Measurements from ENCODE around the gene LAIR1. TPM values are rescaled to one million over a fixed set of nuclear protein-coding genes. Genes with fewer than 3 reads are reported as not detected.
"Not testable (repeated sequence)": the region's sequence is repeated elsewhere in the genome, so short reads cannot be mapped to it uniquely, and the experiment has no call there.

Gene LAIR1
- total and polyA plus RNA-seq, 2 donors = 11.8 to 21.3 TPM

DNA sequence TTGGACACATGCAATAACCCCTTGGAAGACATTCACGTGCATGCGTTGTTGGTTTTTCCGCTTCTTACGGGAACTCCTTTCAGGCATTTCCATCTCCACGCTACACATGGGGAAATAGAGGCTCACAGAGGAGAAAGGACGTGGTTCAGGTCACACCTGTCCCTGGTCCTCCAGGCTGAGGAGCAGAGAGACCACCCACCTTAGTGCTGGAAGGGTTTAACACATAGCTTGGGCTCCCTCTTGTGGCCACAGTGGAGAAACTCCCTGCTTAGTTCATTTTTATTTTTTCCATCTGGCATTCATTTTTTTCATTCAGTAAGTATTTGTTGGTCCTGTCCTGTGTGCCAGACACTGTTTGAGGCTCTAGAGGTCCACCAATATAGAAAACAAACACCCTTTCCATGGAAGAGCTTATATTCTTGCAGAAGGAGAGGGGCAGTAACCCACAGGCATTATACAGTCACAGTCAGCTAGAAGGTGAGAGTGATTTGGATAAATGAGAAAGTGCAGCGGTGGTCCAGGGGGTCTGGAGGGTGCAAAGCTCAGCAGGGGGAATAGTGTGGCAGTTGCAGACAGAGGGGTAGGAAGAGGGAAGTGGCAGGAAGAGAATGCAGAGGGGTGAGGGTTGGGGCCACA, 26.3 kb upstream of the LAIR1 start:
- Histone ChIP-seq H3K4me1 (ENCODE audit: insufficient read depth) (no peaks in the 10 kb centered on the region), H3K4me3 (ENCODE audit: low read depth, low read length) (no peak overlapping the region), H3K27ac (ENCODE audit: low read depth) (no peak overlapping the region), H3K36me3 (ENCODE audit: insufficient read depth) (no peaks in the 10 kb centered on the region)
- peak; percentile 43 for DNase-seq (ENCODE audit: extremely low spot score)
- 24% methylated on average over 7 of the region's 7 CpGs for WGBS

DNA sequence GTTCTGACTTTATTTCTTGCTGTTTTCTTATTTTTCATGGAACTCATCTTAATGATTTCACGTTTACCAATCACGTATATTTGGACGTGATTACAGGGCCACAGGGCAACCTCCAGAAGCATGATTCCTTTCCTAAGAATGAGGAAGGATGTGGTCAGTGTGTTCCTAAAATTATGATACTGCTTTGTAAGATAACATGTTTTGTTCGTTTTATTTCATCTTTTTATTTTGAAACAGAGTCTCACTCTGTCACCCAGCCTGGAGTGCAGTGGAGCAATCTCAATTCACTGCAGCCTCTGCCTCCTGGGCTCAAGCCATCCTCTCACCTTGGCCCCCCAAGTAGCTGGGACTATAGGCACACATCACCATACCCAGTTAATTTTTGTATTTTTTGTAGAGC, 24.8 kb upstream of the LAIR1 start:
- Histone ChIP-seq H3K4me1 (ENCODE audit: insufficient read depth) (no peaks in the 10 kb centered on the region), H3K27ac (ENCODE audit: low read depth) (no peak overlapping the region), H3K4me3 (ENCODE audit: low read depth, low read length) (no peak overlapping the region), H3K36me3 (ENCODE audit: insufficient read depth) (no peaks in the 10 kb centered on the region)
- DNase-seq (ENCODE audit: extremely low spot score) = no peak
- 60% methylated on average over 4 of the region's 4 CpGs for WGBS

DNA sequence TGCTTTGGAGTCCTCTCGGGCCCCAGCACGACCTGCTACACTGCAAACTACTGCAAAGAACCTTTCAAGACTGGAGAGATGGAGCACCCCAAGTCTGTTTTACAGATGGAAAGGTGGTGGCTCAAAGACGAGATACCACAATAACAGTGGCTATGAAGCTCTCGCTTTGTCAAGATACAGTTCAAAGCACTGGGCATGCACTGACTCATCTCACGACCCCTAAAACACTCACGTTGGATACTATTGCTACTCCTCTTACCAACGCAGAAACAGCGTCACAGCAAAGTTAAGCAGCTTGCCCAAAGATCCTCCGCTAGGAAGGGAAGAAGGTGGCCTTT, 24.0 kb upstream of the LAIR1 start:
- Histone ChIP-seq H3K4me3 (ENCODE audit: low read depth, low read length) (no peak overlapping the region), H3K27ac (ENCODE audit: low read depth) (no peak overlapping the region), H3K4me1 (ENCODE audit: insufficient read depth) (no peaks in the 10 kb centered on the region), H3K36me3 (ENCODE audit: insufficient read depth) (no peaks in the 10 kb centered on the region)
- DNase-seq (ENCODE audit: extremely low spot score) = no peak
- WGBS = 41% methylated on average over 9 of the region's 9 CpGs

DNA sequence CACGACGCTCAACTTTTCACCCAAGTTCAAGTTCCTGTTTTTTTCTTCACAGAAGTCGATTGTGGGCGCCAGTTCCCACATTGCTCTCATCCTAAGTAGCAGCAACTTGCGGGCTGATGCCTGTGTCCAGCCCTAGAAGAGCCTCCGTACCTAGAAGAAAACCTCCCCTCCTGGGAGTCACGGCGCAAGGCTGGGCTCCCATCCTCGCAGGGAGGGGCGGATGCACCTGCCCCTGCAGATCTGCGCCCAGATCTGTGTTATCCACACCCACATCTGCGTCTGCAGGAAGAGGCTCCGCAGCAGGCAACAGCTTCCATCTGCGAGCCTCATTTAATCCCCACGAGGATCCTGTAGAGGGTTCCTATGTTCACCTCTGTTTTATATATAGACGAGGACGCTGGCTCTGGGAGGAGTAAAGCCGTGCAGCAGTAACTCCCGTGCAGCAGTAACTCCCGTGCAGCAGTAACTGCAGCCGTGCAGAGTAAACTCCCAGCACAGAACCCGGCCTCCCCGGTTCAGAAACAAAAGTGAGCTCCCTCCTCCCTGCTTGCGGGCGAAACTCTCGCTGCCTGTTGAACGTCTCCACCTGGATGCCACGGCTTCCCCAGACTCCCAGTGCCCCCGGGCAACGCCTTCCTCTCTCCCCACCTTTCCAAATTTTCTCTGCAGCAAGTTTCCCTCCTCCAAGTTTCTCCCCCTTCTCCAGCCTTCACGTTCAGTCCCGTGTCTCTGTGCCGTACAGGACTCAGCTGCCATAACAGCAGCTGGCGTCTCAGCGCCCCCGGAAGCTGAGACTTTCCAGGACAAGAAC, 23.5 kb upstream of the LAIR1 start:
- H3K36me3 ChIP-seq (ENCODE audit: insufficient read depth) = no peaks in the 10 kb centered on the region
- DNase-seq (ENCODE audit: extremely low spot score) = no peak
- H3K4me1 ChIP-seq (ENCODE audit: insufficient read depth) = no peaks in the 10 kb centered on the region
- WGBS = 5% methylated on average over 36 of the region's 36 CpGs
- peak overlapping the region; percentile 10 for H3K4me3 ChIP-seq (ENCODE audit: low read depth, low read length)
- no peak overlapping the region for H3K27ac ChIP-seq (ENCODE audit: low read depth)

DNA sequence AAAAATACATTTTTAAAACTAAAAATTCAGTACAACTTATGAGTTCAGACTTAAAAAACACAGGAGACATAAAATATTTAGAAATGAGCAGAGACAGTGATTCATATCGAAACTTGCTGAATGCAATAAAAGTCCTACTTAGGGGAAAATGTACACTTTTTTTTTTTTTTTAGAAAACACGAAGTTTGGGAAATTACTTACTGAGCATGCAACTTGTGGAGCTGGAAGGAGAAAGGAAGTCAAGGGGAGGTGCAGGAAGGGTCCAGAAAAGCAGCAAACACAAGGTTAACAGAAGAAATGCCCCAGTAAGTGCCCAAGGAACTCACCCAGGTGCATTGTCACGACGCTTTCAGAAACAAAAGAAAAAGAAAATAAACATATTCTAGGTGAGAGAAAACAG, 18.6 kb upstream of the LAIR1 start:
- no peak overlapping the region for H3K4me3 ChIP-seq (ENCODE audit: low read depth, low read length)
- 64% methylated on average over 4 of the region's 4 CpGs for WGBS
- no peaks in the 10 kb centered on the region for H3K36me3 ChIP-seq (ENCODE audit: insufficient read depth)
- no peak overlapping the region for H3K27ac ChIP-seq (ENCODE audit: low read depth)
- no peaks in the 10 kb centered on the region for H3K4me1 ChIP-seq (ENCODE audit: insufficient read depth)
- DNase-seq (ENCODE audit: extremely low spot score) = no peak

DNA sequence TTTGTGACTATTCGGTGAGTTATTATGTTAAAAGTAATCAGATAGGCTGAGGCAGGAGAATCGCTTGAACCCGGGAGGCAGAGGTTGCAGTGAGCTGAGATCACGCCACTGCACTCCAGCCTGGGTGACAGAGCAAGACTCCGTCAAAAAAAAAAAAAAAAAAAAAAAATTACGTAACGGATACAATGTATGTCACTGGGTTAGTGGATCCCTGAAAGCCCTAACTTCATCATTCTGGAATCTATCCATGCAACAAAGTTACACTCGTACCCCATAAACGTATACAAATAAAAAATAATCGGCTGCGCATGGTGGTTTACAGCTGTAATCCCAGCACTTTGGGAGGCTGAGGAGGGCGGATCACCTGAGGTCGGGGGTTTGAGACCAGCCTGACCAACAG, 17.3 kb upstream of the LAIR1 start:
- 84% methylated on average over 13 of the region's 13 CpGs for WGBS
- not testable (repeated sequence) for H3K4me1 ChIP-seq (ENCODE audit: insufficient read depth); H3K27ac ChIP-seq (ENCODE audit: low read depth); DNase-seq (ENCODE audit: extremely low spot score); H3K4me3 ChIP-seq (ENCODE audit: low read depth, low read length); H3K36me3 ChIP-seq (ENCODE audit: insufficient read depth)

DNA sequence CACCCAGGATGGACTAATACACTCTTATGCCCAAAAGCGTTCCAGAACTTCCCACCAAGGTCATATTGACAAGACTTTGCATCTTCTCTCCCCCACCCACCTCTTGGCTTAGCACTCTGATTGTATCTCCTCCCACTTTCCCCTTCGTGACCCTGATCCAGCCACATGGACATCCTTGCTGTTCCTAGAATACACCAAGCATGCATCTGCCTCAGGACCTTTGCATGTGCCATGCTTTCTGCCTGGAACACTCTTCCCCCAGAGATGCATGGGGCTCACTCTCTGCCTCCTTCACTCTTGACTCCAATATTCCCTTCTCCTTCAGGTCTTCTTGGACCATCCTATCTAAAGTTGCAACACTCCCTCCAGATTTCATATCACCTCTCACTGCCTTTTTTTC, 16.2 kb upstream of the LAIR1 start:
- Histone ChIP-seq H3K27ac (ENCODE audit: low read depth) (no peak overlapping the region), H3K4me3 (ENCODE audit: low read depth, low read length) (no peak overlapping the region), H3K4me1 (ENCODE audit: insufficient read depth) (no peaks in the 10 kb centered on the region), H3K36me3 (ENCODE audit: insufficient read depth) (no peaks in the 10 kb centered on the region)
- WGBS = 71% methylated on average over 2 of the region's 2 CpGs
- DNase-seq (ENCODE audit: extremely low spot score) = no peak

DNA sequence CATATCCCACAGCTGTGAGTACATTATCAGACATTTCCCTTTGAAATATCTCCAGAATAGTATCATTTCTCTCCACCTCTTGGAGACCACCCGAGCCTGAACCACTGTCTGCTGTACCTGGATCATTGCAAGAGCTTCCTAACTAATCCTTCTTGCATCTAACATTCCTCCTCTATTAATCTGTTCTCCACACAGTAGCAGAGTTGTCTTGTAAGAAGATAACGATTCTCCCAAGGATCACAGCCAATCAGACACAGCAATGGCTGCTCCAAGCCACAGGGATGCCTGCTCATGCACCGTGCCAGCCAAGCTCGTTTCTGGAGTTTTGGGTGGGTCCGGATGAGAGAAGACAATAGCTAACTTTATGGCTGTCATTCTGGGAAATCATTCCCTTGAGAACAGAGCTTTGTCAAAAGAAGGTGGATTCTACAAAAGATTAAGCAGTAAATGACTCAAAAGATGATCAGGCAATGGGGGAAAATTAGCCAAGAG, 14.5 kb upstream of the LAIR1 start:
- no peak for DNase-seq (ENCODE audit: extremely low spot score)
- Histone ChIP-seq H3K36me3 (ENCODE audit: insufficient read depth) (no peaks in the 10 kb centered on the region), H3K4me3 (ENCODE audit: low read depth, low read length) (no peak overlapping the region), H3K27ac (ENCODE audit: low read depth) (no peak overlapping the region), H3K4me1 (ENCODE audit: insufficient read depth) (no peaks in the 10 kb centered on the region)
- 70% methylated on average over 5 of the region's 5 CpGs for WGBS

DNA sequence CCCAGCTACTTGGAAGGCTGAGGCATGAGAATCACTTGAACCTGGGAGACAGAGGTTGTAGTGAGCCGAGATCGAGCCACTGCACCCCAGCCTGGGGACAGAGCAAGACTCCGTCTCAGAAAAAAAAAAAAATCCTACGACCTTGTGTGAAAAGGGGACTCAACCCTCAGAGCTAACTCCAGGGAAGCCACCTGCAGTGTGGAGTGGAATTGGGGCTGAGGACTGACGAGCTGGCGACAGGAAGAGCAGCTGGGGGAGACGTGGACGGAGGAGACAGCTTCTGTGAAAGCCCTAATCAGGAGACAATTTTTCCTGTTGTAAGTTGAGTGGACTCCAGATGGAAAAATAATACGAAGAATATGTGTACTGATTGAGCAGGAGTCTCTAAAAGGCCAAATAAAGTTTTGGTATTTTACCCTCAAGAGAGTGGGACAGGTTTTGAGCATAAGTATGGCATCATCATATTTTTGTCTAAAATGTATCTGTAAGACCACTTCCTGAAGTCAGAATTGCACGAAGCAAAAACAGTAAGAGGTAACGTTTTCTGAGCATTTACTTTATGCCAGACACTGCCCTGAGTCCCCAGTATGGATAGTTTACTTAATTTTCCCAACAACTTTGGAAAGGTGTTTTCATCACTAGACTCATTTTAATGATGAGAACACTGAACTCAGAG, 12.0 kb upstream of the LAIR1 start:
- no peaks in the 10 kb centered on the region for H3K36me3 ChIP-seq (ENCODE audit: insufficient read depth)
- no peak for DNase-seq (ENCODE audit: extremely low spot score)
- no peaks in the 10 kb centered on the region for H3K4me1 ChIP-seq (ENCODE audit: insufficient read depth)
- H3K27ac ChIP-seq (ENCODE audit: low read depth) = no peak overlapping the region
- no peak overlapping the region for H3K4me3 ChIP-seq (ENCODE audit: low read depth, low read length)
- WGBS = 64% methylated on average over 11 of the region's 11 CpGs

DNA sequence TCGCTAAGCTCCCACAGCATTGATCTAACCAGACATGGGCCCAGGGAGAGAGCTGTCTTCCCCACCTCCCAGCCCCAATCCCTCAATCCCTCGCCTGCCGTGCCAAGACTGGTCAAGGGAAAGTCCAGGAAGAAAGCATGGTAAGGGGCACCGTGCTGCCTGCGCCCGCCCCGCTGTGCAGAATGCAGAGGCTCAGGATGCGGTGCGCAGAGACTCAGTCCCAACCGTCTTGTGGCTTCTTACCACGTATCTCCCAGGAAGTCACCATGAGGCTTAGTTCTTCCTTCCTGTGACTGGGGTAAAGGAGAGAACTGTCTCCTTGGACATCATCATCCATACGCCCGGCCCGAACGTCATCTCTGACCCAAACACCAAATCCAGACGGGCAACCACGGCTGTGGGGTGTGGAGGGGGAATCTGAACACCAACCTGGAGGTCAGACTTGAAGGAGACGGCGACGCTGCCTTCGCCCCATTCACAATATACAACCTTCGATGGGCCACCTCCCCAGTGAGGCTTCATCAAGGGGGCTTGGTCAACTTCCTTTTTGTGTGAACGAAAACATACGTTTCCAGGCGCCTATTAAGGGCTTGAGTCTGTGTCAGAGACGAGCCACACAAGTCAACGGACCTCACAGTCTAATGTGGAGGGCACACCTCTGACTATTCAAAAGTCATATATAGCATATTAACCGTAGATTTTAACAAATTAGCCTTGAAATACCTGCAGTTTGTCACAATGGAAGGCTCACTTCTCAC, 10.6 kb upstream of the LAIR1 start:
- H3K36me3 ChIP-seq (ENCODE audit: insufficient read depth); H3K4me3 ChIP-seq (ENCODE audit: low read depth, low read length); DNase-seq (ENCODE audit: extremely low spot score); H3K4me1 ChIP-seq (ENCODE audit: insufficient read depth); H3K27ac ChIP-seq (ENCODE audit: low read depth): not testable (repeated sequence)
- 77% methylated on average over 28 of the region's 28 CpGs for WGBS

DNA sequence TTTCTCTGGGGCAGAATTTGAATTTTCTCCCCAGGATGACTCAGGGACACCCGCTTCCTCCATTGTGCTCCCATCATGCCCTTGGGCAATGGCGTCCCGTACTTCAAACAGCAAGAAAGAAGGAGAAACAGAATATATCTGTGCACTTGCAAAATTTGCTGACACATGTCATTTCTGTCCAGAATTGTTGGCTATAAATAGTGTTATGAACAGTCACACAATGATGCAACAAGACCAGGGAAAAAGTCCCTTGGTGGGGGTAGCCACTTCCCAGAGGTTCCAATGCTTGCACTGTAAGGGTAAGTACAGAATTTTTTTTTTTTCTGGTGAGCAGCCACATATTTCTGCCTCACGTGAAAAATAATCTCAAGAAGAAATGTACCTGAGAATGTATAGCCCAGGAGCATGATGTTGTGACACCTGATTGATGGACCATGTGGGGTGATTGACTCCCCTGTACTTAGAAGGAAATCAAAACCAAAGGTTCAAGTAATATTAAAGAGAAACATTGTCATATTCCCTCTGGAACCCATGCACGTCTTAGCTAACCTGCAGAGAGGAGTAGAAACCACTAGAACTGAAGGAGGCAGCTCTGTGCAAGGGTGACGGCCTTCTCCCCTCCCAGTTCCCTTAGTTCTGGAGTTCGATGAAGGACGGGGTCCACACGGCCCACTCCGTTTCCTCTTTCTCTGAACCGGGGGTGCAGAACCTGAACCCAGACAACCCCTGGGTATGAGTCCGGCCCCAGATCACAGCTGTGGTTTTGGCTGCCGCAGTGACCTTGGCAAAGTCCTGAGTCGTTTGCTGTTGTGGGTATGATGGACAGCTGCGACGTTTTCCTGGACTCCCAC, 9.3 kb upstream of the LAIR1 start:
- no peak for DNase-seq (ENCODE audit: extremely low spot score)
- Histone ChIP-seq H3K27ac (ENCODE audit: low read depth) (no peak overlapping the region), H3K4me1 (ENCODE audit: insufficient read depth) (no peaks in the 10 kb centered on the region), H3K36me3 (ENCODE audit: insufficient read depth) (no peaks in the 10 kb centered on the region), H3K4me3 (ENCODE audit: low read depth, low read length) (no peak overlapping the region)
- 76% methylated on average over 16 of the region's 16 CpGs for WGBS

DNA sequence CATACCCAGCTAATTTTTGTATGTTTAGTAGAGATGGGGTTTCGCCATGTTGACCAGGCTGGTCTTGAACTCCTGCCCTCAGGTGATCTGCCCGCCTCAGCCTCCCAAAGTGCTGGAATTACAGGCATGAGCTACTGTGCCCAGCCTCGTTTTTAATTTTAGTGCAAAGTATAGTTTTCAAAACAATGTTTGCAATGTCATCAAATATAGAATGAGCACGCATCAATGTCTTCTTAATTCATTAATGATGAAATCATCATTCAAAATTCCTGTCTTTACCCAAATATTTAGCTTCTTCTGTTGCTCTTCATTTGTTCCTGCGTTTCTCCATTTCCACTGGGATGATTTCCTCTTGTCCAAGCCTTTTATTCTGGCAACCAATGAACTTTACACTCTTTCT, 6.7 kb upstream of the LAIR1 start:
- not testable (repeated sequence) for H3K4me3 ChIP-seq (ENCODE audit: low read depth, low read length); DNase-seq (ENCODE audit: extremely low spot score); H3K27ac ChIP-seq (ENCODE audit: low read depth); H3K36me3 ChIP-seq (ENCODE audit: insufficient read depth); H3K4me1 ChIP-seq (ENCODE audit: insufficient read depth)
- 72% methylated on average over 5 of the region's 5 CpGs for WGBS

DNA sequence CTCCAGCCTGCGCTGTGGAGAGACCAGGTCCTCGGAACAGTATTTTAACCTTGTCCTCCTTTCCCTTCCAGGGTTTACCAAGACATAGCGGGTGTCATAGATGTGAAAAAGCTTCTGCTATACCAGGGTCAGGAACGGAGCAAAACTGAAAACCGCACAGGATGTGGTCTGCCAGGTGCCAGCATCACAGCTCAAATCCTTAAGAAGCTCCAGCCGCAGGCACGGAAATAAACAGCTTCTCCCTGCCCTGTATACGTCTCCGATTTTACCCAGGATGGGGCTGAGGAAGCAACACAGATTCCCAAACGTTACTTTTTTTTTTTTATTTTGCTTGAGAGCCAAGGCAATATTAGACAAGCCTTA, 5.7 kb upstream of the LAIR1 start:
- not testable (repeated sequence) for H3K4me3 ChIP-seq (ENCODE audit: low read depth, low read length); H3K36me3 ChIP-seq (ENCODE audit: insufficient read depth); H3K27ac ChIP-seq (ENCODE audit: low read depth); H3K4me1 ChIP-seq (ENCODE audit: insufficient read depth); DNase-seq (ENCODE audit: extremely low spot score)
- 69% methylated on average over 8 of the region's 10 CpGs for WGBS
